SW 1271 (cell line): Measurements from ENCODE around the gene CSF3R.

ENCODE experiments used
- DNase-seq, 2 experiments: peaks; one replicate each; lab custom pipeline; 2025; lab: John Stamatoyannopoulos, UW

CSF3R gene

GRCh38 chr1:36419569-36419968 lies 63.1 kb downstream of the CSF3R start:
- no peak for DNase-seq

- no peak for DNase-seq
Observed at GRCh38 chr1:36419140-36419539, 63.6 kb downstream of the CSF3R start.

- DNase-seq = no peak
Observed at GRCh38 chr1:36417931-36418330, 64.8 kb downstream of the CSF3R start.
